Lung (tissue), 12 donors: ENCODE results near the gene PDE2A. TPM values are rescaled to one million over a fixed set of nuclear protein-coding genes. Genes with fewer than 3 reads are reported as not detected.

Source experiments
- ATAC-seq: fragments of 200-7000 bp; cut with Tn5 transposase; one replicate; pipeline ENCODE4 v1.9.1; 2020; ENCODE audit warnings: moderate number of reproducible peaks; ENCODE audit not compliant: insufficient read depth, low FRiP score
- DNase-seq, 3 donors: peaks; one replicate each; pipeline ENCODE4 v3.0.0-alpha.2; 2013 to 2017
- H3K27ac ChIP-seq, 2 donors: one replicate each; pipeline ENCODE4 v1.5.1; 2013; ENCODE audit warnings: mild to moderate bottlenecking in 2 of 2, moderate library complexity in 2 of 2, control low read depth in 1 of 2, inconsistent platforms in 1 of 2, low read depth in 1 of 2, low read length in 1 of 2
- H3K27me3 ChIP-seq, 3 donors: one replicate each; pipeline ENCODE4 v1.5.1; 2013; ENCODE audit warnings: low read length in 2 of 3; ENCODE audit not compliant: control insufficient read depth in 3 of 3, insufficient read depth in 3 of 3
- H3K36me3 ChIP-seq, 4 donors: one replicate each; pipeline ENCODE4 v1.5.1; 2013; ENCODE audit warnings: low read length in 4 of 4, mild to moderate bottlenecking in 1 of 4, moderate library complexity in 1 of 4; ENCODE audit not compliant: control insufficient read depth in 4 of 4, insufficient read depth in 4 of 4
- H3K4me1 ChIP-seq, 5 donors: one replicate each; pipeline ENCODE4 v1.5.1; 2013; ENCODE audit warnings: low read length in 5 of 5, mild to moderate bottlenecking in 2 of 5, moderate library complexity in 1 of 5; ENCODE audit not compliant: control insufficient read depth in 5 of 5, insufficient read depth in 5 of 5
- H3K4me3 ChIP-seq: one replicate; pipeline ENCODE4 v1.5.1; 2013; ENCODE audit warnings: mild to moderate bottlenecking, control low read depth, moderate library complexity
- H3K9ac ChIP-seq, 2 donors: one replicate each; pipeline ENCODE4 v1.5.1; 2013; ENCODE audit warnings: low read length in 2 of 2, control low read depth in 1 of 2; ENCODE audit not compliant: insufficient read depth in 1 of 2
- H3K9me3 ChIP-seq, 4 donors: one replicate each; pipeline ENCODE4 v1.5.1; 2013; ENCODE audit warnings: low read length in 3 of 4, mild to moderate bottlenecking in 1 of 4, moderate library complexity in 1 of 4; ENCODE audit not compliant: control insufficient read depth in 4 of 4, insufficient read depth in 3 of 4
- WGBS, 2 donors: extraction: QIAGEN DNeasy Blood & Tissue Kit; methylation state at CpG; one replicate each; pipeline ENCODE4 v1.1.7; 2013; 5-methylcytosine and 5-hydroxymethylcytosine counted together
- polyA plus RNA-seq, 2 donors: library from polyadenylated mRNA; stranded (reverse); fragments of 200-250 nt; gene quantifications; one replicate each; pipeline ENCODE4 v1.2.1, GENCODE V29; 2013
- total RNA-seq, 2 donors: library from RNA; depleted of rRNA in 1 of 2; stranded (reverse); fragments of >200 nt in 1 of 2; gene quantifications; one replicate each; pipeline ENCODE4 v1.2.1, GENCODE V29; 2014 to 2021
- TF ChIP-seq, protein P1 (sequence below): IDR thresholded peaks from 2 replicates; pipeline ENCODE4 v1.5.1; 2012; ENCODE audit warnings: mild to moderate bottlenecking; ENCODE audit errors: control extremely low read depth, extremely low read depth
- donor health status: control.
- donor health status: control.
- donor health status: Bipolar disorder and iron deficiency.
- donor health status: healthy.
- donor health status: DM: yes; HTN: yes; CAD: no.

Gene PDE2A
- total and polyA plus RNA-seq, 4 donors = 7.7 to 20.5 (median 12.7) TPM

DNA sequence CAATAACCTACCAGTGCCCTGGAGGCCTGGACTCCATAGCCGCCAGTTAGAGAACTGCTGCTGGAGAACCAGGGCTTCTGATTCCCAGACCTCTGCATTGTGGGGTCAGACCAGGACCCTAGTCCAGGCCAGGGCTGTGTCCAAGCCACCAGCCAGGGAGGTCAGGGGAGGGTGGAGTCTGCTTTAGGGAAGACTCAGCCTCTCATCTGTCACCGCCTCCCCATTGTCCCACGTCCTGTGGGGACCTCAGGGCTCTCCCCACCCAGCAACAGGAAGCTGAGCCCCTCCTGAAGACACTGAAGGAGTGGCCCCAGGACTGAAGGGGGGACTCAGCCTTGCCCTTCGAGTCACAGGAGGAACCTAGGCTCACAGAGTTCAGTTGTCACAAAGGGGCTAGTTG lies 41.2 kb downstream of the PDE2A start:
- WGBS, 2 donors = 61 to 62% methylated on average over 4 of the region's 4 CpGs
- Histone ChIP-seq H3K9me3 (no peaks in the 10 kb centered on the region), H3K9ac (no peak overlapping the region), H3K4me1 (peaks cover 0 to 20% (median 8%) of the 10 kb centered on the region in 5 donors), H3K27me3 (peaks cover 0 to 3% (median 0%) of the 10 kb centered on the region in 3 donors), H3K27ac (peak overlapping the region in 1 of 2 donors; percentile 2), H3K4me3 (no peak overlapping the region), H3K36me3 (no peaks in the 10 kb centered on the region)
- DNase-seq (no peak), ATAC-seq (no peak)
- TF ChIP-seq, protein P1, sequence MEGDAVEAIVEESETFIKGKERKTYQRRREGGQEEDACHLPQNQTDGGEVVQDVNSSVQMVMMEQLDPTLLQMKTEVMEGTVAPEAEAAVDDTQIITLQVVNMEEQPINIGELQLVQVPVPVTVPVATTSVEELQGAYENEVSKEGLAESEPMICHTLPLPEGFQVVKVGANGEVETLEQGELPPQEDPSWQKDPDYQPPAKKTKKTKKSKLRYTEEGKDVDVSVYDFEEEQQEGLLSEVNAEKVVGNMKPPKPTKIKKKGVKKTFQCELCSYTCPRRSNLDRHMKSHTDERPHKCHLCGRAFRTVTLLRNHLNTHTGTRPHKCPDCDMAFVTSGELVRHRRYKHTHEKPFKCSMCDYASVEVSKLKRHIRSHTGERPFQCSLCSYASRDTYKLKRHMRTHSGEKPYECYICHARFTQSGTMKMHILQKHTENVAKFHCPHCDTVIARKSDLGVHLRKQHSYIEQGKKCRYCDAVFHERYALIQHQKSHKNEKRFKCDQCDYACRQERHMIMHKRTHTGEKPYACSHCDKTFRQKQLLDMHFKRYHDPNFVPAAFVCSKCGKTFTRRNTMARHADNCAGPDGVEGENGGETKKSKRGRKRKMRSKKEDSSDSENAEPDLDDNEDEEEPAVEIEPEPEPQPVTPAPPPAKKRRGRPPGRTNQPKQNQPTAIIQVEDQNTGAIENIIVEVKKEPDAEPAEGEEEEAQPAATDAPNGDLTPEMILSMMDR = no peak

DNA sequence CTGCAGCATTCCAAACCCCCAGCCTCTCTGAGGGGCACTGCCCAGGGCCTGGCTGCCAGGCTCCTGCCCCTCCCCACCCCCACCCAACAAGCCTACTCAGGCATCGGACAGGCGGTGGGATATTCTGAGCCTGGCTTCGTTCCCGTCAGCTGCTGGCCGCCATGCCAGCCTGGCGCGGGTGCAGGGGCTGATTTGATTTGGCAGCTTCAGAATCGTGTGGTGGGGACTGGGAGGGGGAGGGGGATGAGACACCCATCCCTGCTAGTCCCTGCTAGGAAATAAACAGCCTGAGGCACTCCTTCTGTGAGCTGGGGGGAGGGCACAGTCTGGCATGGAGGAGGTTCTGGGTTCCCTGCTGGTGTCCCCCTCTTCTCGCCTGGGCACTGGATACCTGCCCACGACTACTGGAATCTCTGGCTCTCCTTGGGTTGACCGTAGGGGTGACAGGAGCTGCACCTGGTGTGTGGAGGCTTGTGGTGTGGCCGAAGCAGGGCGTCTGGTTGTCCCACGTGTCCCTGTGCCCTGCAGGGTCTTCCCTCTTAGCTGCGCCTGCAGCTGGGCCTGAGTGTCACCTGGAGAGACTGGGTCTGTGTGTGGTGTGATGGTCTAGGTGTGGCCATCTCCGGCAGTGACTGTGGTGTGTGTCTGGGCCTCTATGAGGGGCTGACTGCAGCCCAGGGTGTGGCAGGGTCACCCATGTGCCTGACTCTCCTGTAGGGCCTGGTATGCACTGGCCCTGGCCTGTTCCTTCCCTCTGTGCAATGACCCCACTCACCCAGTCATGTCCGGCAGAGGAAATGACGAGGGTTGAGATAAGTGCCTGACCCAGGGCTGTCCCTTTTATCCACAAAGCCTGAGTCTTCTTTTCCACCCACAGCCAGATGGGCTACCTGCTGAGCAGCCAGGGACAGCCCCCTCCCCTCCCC lies 42.2 kb downstream of the PDE2A start:
- Histone ChIP-seq H3K9ac (no peak overlapping the region), H3K27ac (peak overlapping the region; percentile 6 to 27), H3K4me1 (peaks cover 0 to 21% (median 8%) of the 10 kb centered on the region in 5 donors), H3K4me3 (no peak overlapping the region), H3K27me3 (peaks cover 0 to 3% (median 0%) of the 10 kb centered on the region in 3 donors), H3K9me3 (no peaks in the 10 kb centered on the region), H3K36me3 (no peaks in the 10 kb centered on the region)
- peak in 1 of 3 donors; percentile 32 for DNase-seq
- ATAC-seq = no peak
- WGBS, 2 donors = 85 to 88% methylated on average over 18 of the region's 18 CpGs
- TF ChIP-seq, protein P1 = no peak

DNA sequence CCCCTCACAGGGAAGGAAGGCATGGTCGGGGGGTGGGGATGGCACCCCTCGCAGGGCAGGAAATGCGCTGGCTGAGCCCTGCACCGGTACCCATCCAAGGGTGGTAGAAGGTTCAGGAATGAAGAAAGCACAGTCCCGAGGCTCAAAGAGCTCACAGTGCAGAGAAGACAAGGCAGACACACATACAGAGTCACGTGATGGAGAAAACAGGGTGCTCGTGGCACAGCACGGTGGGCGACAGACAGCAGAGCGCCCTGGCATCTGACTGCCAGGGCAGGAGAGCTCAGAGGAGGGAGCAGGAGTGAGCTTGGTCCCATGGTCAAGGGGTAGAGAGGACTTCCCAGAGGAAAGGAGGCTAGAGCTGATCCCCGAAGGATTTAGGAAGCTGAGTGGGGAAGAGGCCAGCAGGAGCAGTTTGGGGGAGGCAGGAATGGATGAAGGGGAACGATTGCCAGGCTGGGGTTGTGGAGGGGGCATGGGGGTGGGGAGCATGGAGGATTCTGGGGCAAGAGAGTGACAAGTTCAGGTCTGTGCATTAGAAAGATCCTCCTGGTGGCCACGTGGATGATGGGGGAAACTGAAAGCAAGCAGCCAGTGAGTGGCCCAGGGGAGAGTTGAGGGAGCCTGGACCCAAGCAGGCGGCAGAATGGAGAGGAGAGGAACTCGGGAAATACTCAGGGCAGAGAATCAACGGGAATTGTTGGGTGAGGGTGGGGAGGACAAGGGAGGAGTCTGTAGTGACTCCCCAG lies 43.9 kb downstream of the PDE2A start:
- TF ChIP-seq, protein P1 = no peak
- Histone ChIP-seq H3K36me3 (no peaks in the 10 kb centered on the region), H3K9me3 (no peaks in the 10 kb centered on the region), H3K27me3 (peaks cover 0 to 3% (median 0%) of the 10 kb centered on the region in 3 donors), H3K9ac (no peak overlapping the region), H3K4me3 (no peak overlapping the region), H3K27ac (no peak overlapping the region), H3K4me1 (peaks cover 4 to 28% (median 17%) of the 10 kb centered on the region in 5 donors)
- 75 to 86% methylated on average over 16 of the region's 16 CpGs for WGBS, 2 donors
- no peak for DNase-seq
- ATAC-seq = no peak
